Mononuclear cell (primary cell): Measurements from ENCODE around the gene RP9. TPM values are rescaled to one million over a fixed set of nuclear protein-coding genes. Genes with fewer than 3 reads are reported as not detected.

Source experiments
- H3K27me3 ChIP-seq: 2 replicates; pipeline ENCODE4 v1.6.0; 2011; ENCODE audit warnings: low read length, control low read depth; ENCODE audit not compliant: insufficient read depth
- H3K4me1 ChIP-seq: 2 replicates; pipeline ENCODE4 v1.5.1; 2011; ENCODE audit warnings: mild to moderate bottlenecking, low read length, control low read depth; ENCODE audit not compliant: insufficient read depth
- H3K4me3 ChIP-seq: 2 replicates; pipeline ENCODE4 v1.5.1; 2011; ENCODE audit warnings: mild to moderate bottlenecking, low read length, moderate library complexity
- H3K9me3 ChIP-seq: 2 replicates; pipeline ENCODE4 v1.5.1; 2011; ENCODE audit warnings: low read depth, mild to moderate bottlenecking, control low read depth, low read length
- total RNA-seq: library from RNA; depleted of rRNA; stranded (reverse); fragments of >200 nt; gene quantifications from one replicate; pipeline ENCODE4 v1.2.3, GENCODE V29; 2012

Gene RP9
- total RNA-seq, 1 donor, result 9.4 TPM

- Histone ChIP-seq H3K27me3 (no peaks in the 10 kb centered on the region), H3K9me3 (no peaks in the 10 kb centered on the region), H3K4me3 (no peak overlapping the region), H3K4me1 (no peaks in the 10 kb centered on the region)
These were observed 21.8 kb downstream of the RP9 start for GRCh38 chr7:33087356-33087755.

- H3K4me1 ChIP-seq, result peaks cover 7% of the 10 kb centered on the region
- no peak overlapping the region for H3K4me3 ChIP-seq
- peaks cover 3% of the 10 kb centered on the region for H3K27me3 ChIP-seq
- no peaks in the 10 kb centered on the region for H3K9me3 ChIP-seq
These were observed 29.2 kb downstream of the RP9 start for GRCh38 chr7:33079763-33080690.

GRCh38 chr7:33079096-33079495, 30.1 kb downstream of the RP9 start:
- H3K9me3 ChIP-seq, result no peaks in the 10 kb centered on the region
- H3K4me1 ChIP-seq, result peaks cover 7% of the 10 kb centered on the region
- peaks cover 3% of the 10 kb centered on the region for H3K27me3 ChIP-seq
- H3K4me3 ChIP-seq, result no peak overlapping the region

GRCh38 chr7:33076737-33077136, 32.5 kb downstream of the RP9 start:
- no peak overlapping the region for H3K4me3 ChIP-seq
- no peaks in the 10 kb centered on the region for H3K9me3 ChIP-seq
- H3K4me1 ChIP-seq, result peaks cover 7% of the 10 kb centered on the region
- peaks cover 3% of the 10 kb centered on the region for H3K27me3 ChIP-seq

- Histone ChIP-seq H3K27me3 (peaks cover 3% of the 10 kb centered on the region), H3K4me3 (no peak overlapping the region), H3K9me3 (no peaks in the 10 kb centered on the region), H3K4me1 (peaks cover 7% of the 10 kb centered on the region)
These were observed 33.2 kb downstream of the RP9 start for GRCh38 chr7:33075818-33076518.

GRCh38 chr7:33073243-33073642, 36.0 kb downstream of the RP9 start:
- H3K4me1 ChIP-seq, result peaks cover 7% of the 10 kb centered on the region
- no peak overlapping the region for H3K4me3 ChIP-seq
- peaks cover 7% of the 10 kb centered on the region for H3K9me3 ChIP-seq
- peaks cover 3% of the 10 kb centered on the region for H3K27me3 ChIP-seq

- Histone ChIP-seq H3K27me3 (peaks cover 3% of the 10 kb centered on the region), H3K4me3 (no peak overlapping the region), H3K4me1 (peaks cover 7% of the 10 kb centered on the region), H3K9me3 (peaks cover 7% of the 10 kb centered on the region)
These were observed 36.7 kb downstream of the RP9 start for GRCh38 chr7:33072471-33072870.

GRCh38 chr7:33070831-33071230, 38.4 kb downstream of the RP9 start:
- no peaks in the 10 kb centered on the region for H3K4me1 ChIP-seq
- H3K27me3 ChIP-seq, result no peaks in the 10 kb centered on the region
- H3K4me3 ChIP-seq, result no peak overlapping the region
- peaks cover 7% of the 10 kb centered on the region for H3K9me3 ChIP-seq

- Histone ChIP-seq H3K27me3 (no peaks in the 10 kb centered on the region), H3K9me3 (peaks cover 7% of the 10 kb centered on the region), H3K4me1 (no peaks in the 10 kb centered on the region), H3K4me3 (no peak overlapping the region)
These were observed 38.9 kb downstream of the RP9 start for GRCh38 chr7:33070277-33070676.

GRCh38 chr7:33067921-33068320, 41.3 kb downstream of the RP9 start:
- Histone ChIP-seq H3K27me3 (no peaks in the 10 kb centered on the region), H3K4me1 (peaks cover 5% of the 10 kb centered on the region), H3K9me3 (peaks cover 7% of the 10 kb centered on the region), H3K4me3 (no peak overlapping the region)

- Histone ChIP-seq H3K4me1 (peaks cover 5% of the 10 kb centered on the region), H3K27me3 (no peaks in the 10 kb centered on the region), H3K4me3 (no peak overlapping the region), H3K9me3 (peaks cover 7% of the 10 kb centered on the region)
These were observed 42.4 kb downstream of the RP9 start for GRCh38 chr7:33066771-33067170.

GRCh38 chr7:33065981-33066380, 43.2 kb downstream of the RP9 start:
- Histone ChIP-seq H3K27me3 (no peaks in the 10 kb centered on the region), H3K4me1 (peaks cover 11% of the 10 kb centered on the region), H3K9me3 (peaks cover 7% of the 10 kb centered on the region)

GRCh38 chr7:33062782-33063443, 46.3 kb downstream of the RP9 start:
- peak overlapping the region; percentile 93 for H3K4me3 ChIP-seq
- H3K9me3 ChIP-seq, result no peaks in the 10 kb centered on the region
- peaks cover 32% of the 10 kb centered on the region for H3K4me1 ChIP-seq
- H3K27me3 ChIP-seq, result no peaks in the 10 kb centered on the region

More at GRCh38 chr7:33065981-33066380, 43.2 kb downstream of the RP9 start:
- no peak overlapping the region for H3K4me3 ChIP-seq

- Histone ChIP-seq H3K27me3 (no peaks in the 10 kb centered on the region), H3K4me1 (peaks cover 32% of the 10 kb centered on the region), H3K4me3 (peak within 1 kb of the TSS; percentile 93), H3K9me3 (no peaks in the 10 kb centered on the region)
These were observed 47.0 kb downstream of the RP9 start, which contains the start of gene NT5C3A for GRCh38 chr7:33062023-33062781. TSS of gene NT5C3A (minus strand) at chr7:33062776. CDS start at chr7:33062705, 71 bp downstream.
